Activated CD4-positive, alpha-beta memory T cell treated with anti-CD3 and anti-CD28 coated beads, Interleukin-2, amount 10 ng/mL, durations not matched to agents 7 days and 5 days (primary cell): ENCODE results near the gene WDFY1. TPM values are rescaled to one million over a fixed set of nuclear protein-coding genes. Genes with fewer than 3 reads are reported as not detected.
A peak's percentile ranks its signal among the peaks of the same experiment; 100 is the strongest.
"Not testable (repeated sequence)": the region's sequence is repeated elsewhere in the genome, so short reads cannot be mapped to it uniquely, and the experiment has no call there.

Experiments used
- CTCF ChIA-PET: fragments of 350-600 bp; sonication (Branson Sonifier 250); formaldehyde crosslinking; loops from one replicate; lab custom pipeline; 2021; ENCODE audit warnings: antibody characterized with exemption, inconsistent platforms; lab: Charles Lee
- POLR2A ChIA-PET: fragments of 350-600 bp; sonication (Branson Sonifier 250); formaldehyde crosslinking; loops from one replicate; lab custom pipeline; 2021; ENCODE audit warnings: antibody characterized with exemption; lab: Charles Lee
- DNase-seq: peaks from one replicate; pipeline ENCODE4 v3.0.0-alpha.2; 2020
- H3K27ac Mint-ChIP-seq: one replicate; pipeline ENCODE4 v1.8.0; 2021; ENCODE audit warnings: mild to moderate bottlenecking, mixed read lengths
- H3K27me3 Mint-ChIP-seq: one replicate; pipeline ENCODE4 v1.8.0; 2021; ENCODE audit warnings: mixed read lengths
- H3K36me3 Mint-ChIP-seq: one replicate; pipeline ENCODE4 v1.8.0; 2021; ENCODE audit warnings: low read depth, mixed read lengths
- H3K4me1 Mint-ChIP-seq: one replicate; pipeline ENCODE4 v1.8.0; 2021; ENCODE audit warnings: mixed read lengths
- H3K4me3 Mint-ChIP-seq: one replicate; pipeline ENCODE4 v1.8.0; 2021; ENCODE audit warnings: mild to moderate bottlenecking, mixed read lengths
- H3K9me3 Mint-ChIP-seq: one replicate; pipeline ENCODE4 v1.8.0; 2021; ENCODE audit warnings: mixed read lengths
- total RNA-seq, 2 experiments: library from RNA; stranded (reverse); gene quantifications; one replicate each; pipeline ENCODE4 v1.2.3, GENCODE V29; 2021

Gene WDFY1
- total RNA-seq, 2 experiments from 2014 or later: 66.2 to 70.9 TPM

- H3K4me3 Mint-ChIP-seq: no peak overlapping the region
- CTCF ChIA-PET: interaction anchor here (1.0 to 1.4 kb wide), 3 partner anchors 13 to 86 kb away, joined by 3 to 6 read pairs (median 4); no protein-coding TSS in a partner anchor
These were observed 9.3 kb upstream of the WDFY1 start for GRCh38 chr2:223954401-223954800.

GRCh38 chr2:223952280-223952968 is 7.3 kb upstream of the WDFY1 start:
- Mint-ChIP-seq H3K27ac (no peak overlapping the region), H3K4me1 (peaks cover 56% of the 10 kb centered on the region)

More at GRCh38 chr2:223954401-223954800, 9.3 kb upstream of the WDFY1 start:
- no peak for DNase-seq
- Mint-ChIP-seq H3K27me3 (no peaks in the 10 kb centered on the region), H3K27ac (no peak overlapping the region), H3K36me3 (peaks cover 5% of the 10 kb centered on the region), H3K9me3 (no peaks in the 10 kb centered on the region), H3K4me1 (peaks cover 53% of the 10 kb centered on the region)
- POLR2A ChIA-PET: interaction anchor here (4.9 kb wide), 1 partner anchor 10 kb away, joined by 87 read pairs; the partner anchor contains the start of gene WDFY1

GRCh38 chr2:223950448-223951347 is 5.6 kb upstream of the WDFY1 start:
- no peak overlapping the region for H3K4me3 Mint-ChIP-seq
- H3K27me3 Mint-ChIP-seq: no peaks in the 10 kb centered on the region
- no peaks in the 10 kb centered on the region for H3K9me3 Mint-ChIP-seq
- peaks cover 55% of the 10 kb centered on the region for H3K4me1 Mint-ChIP-seq
- no peaks in the 10 kb centered on the region for H3K36me3 Mint-ChIP-seq
- H3K27ac Mint-ChIP-seq: peak overlapping the region; percentile 20
- ChIA-PET POLR2A (interaction anchor here (0.6 to 1.3 kb wide), 5 partner anchors 7 to 39 kb away, joined by 3 to 8 read pairs (median 3); no protein-coding TSS in a partner anchor), CTCF (no interaction called here)
- no peak for DNase-seq

More at GRCh38 chr2:223952280-223952968, 7.3 kb upstream of the WDFY1 start:
- POLR2A ChIA-PET: no interaction called here
- CTCF ChIA-PET: no interaction called here
- Mint-ChIP-seq H3K9me3 (no peaks in the 10 kb centered on the region), H3K4me3 (no peak overlapping the region), H3K36me3 (peaks cover 1% of the 10 kb centered on the region), H3K27me3 (no peaks in the 10 kb centered on the region)
- no peak for DNase-seq

- H3K27me3 Mint-ChIP-seq: no peaks in the 10 kb centered on the region
- H3K36me3 Mint-ChIP-seq: peaks cover 4% of the 10 kb centered on the region
- no peak overlapping the region for H3K4me3 Mint-ChIP-seq
- H3K9me3 Mint-ChIP-seq: no peaks in the 10 kb centered on the region
- no peak for DNase-seq
- ChIA-PET CTCF (interaction anchor here (0.7 kb wide), 1 partner anchor 38 kb away, joined by 3 read pairs; no protein-coding TSS in a partner anchor), POLR2A (interaction anchor here (0.8 to 1.3 kb wide), 5 partner anchors 8 to 21 kb away, joined by 3 to 4 read pairs (median 3); no protein-coding TSS in a partner anchor)
- H3K27ac Mint-ChIP-seq: peak overlapping the region; percentile 77
- peaks cover 54% of the 10 kb centered on the region for H3K4me1 Mint-ChIP-seq
These were observed 4.2 kb upstream of the WDFY1 start for GRCh38 chr2:223949241-223949840.

GRCh38 chr2:223947711-223948205 is 2.6 kb upstream of the WDFY1 start:
- Mint-ChIP-seq H3K4me3 (no peak overlapping the region), H3K9me3 (no peaks in the 10 kb centered on the region), H3K4me1 (peaks cover 63% of the 10 kb centered on the region), H3K27ac (peak overlapping the region; percentile 38), H3K36me3 (peaks cover 12% of the 10 kb centered on the region), H3K27me3 (no peaks in the 10 kb centered on the region)
- ChIA-PET POLR2A (no interaction called here), CTCF (no interaction called here)
- no peak for DNase-seq

GRCh38 chr2:223945755-223946154 is 620 bp upstream of the WDFY1 start:
- Mint-ChIP-seq H3K27me3 (no peaks in the 10 kb centered on the region), H3K36me3 (peaks cover 22% of the 10 kb centered on the region), H3K27ac (peak overlapping the region; percentile 90), H3K4me1 (peaks cover 62% of the 10 kb centered on the region), H3K4me3 (peak overlapping the region; percentile 90), H3K9me3 (peaks cover 2% of the 10 kb centered on the region)
- no peak for DNase-seq
- ChIA-PET CTCF (interaction anchor here (0.9 to 1.8 kb wide), 4 partner anchors 10 to 49 kb away, joined by 3 to 4 read pairs (median 4); no protein-coding TSS in a partner anchor), POLR2A (interaction anchor here (0.9 to 6.2 kb wide), 11 partner anchors 10 to 639 kb away, joined by 3 to 87 read pairs (median 5); partner anchors contain the start of genes AP1S3, CUL3 and MRPL44)

GRCh38 chr2:223944166-223944702 is 901 bp downstream of the WDFY1 start:
- Mint-ChIP-seq H3K36me3 (peaks cover 33% of the 10 kb centered on the region), H3K4me1 (peaks cover 58% of the 10 kb centered on the region), H3K27me3 (no peaks in the 10 kb centered on the region), H3K4me3 (peak overlapping the region; percentile 90), H3K27ac (peak overlapping the region; percentile 80), H3K9me3 (peaks cover 6% of the 10 kb centered on the region)
- ChIA-PET CTCF (interaction anchor here (0.8 to 1.8 kb wide), 2 partner anchors 11 to 15 kb away, joined by 3 to 4 read pairs; no protein-coding TSS in a partner anchor), POLR2A (interaction anchor here (1.2 to 6.2 kb wide), 10 partner anchors 8 to 107 kb away, joined by 4 to 87 read pairs (median 5); partner anchors contain the start of genes AP1S3 and MRPL44)
- peak; percentile 41 for DNase-seq

- Mint-ChIP-seq H3K27ac (peak overlapping the region; percentile 80), H3K9me3 (peaks cover 7% of the 10 kb centered on the region), H3K4me1 (peaks cover 57% of the 10 kb centered on the region), H3K36me3 (peaks cover 39% of the 10 kb centered on the region), H3K4me3 (peak overlapping the region; percentile 90), H3K27me3 (no peaks in the 10 kb centered on the region)
- POLR2A ChIA-PET: interaction anchor here (0.6 to 6.2 kb wide), 4 partner anchors 13 to 106 kb away, joined by 3 to 87 read pairs (median 4); partner anchors contain the start of genes AP1S3 and MRPL44
- DNase-seq: no peak
- CTCF ChIA-PET: interaction anchor here (0.6 to 0.9 kb wide), 4 partner anchors 12 to 465 kb away, joined by 3 to 5 read pairs (median 4); no protein-coding TSS in a partner anchor
These were observed 1.6 kb downstream of the WDFY1 start for GRCh38 chr2:223943561-223944008.

- H3K27me3 Mint-ChIP-seq: no peaks in the 10 kb centered on the region
- H3K9me3 Mint-ChIP-seq: peaks cover 7% of the 10 kb centered on the region
- no peak for DNase-seq
- peaks cover 41% of the 10 kb centered on the region for H3K36me3 Mint-ChIP-seq
- H3K4me1 Mint-ChIP-seq: peaks cover 59% of the 10 kb centered on the region
- peak overlapping the region; percentile 90 for H3K4me3 Mint-ChIP-seq
- POLR2A ChIA-PET: interaction anchor here (0.6 to 6.2 kb wide), 4 partner anchors 13 to 106 kb away, joined by 3 to 87 read pairs (median 4); partner anchors contain the start of genes AP1S3 and MRPL44
- CTCF ChIA-PET: interaction anchor here (0.6 to 0.9 kb wide), 4 partner anchors 12 to 464 kb away, joined by 3 to 5 read pairs (median 4); no protein-coding TSS in a partner anchor
- H3K27ac Mint-ChIP-seq: peak overlapping the region; percentile 80
These were observed 2.0 kb downstream of the WDFY1 start for GRCh38 chr2:223943135-223943534.

- Mint-ChIP-seq H3K27me3 (no peaks in the 10 kb centered on the region), H3K4me3 (peak overlapping the region; percentile 61), H3K9me3 (peaks cover 7% of the 10 kb centered on the region), H3K36me3 (peaks cover 43% of the 10 kb centered on the region), H3K4me1 (peaks cover 64% of the 10 kb centered on the region), H3K27ac (peak overlapping the region; percentile 91)
- ChIA-PET CTCF (interaction anchor here (0.7 to 2.8 kb wide), 7 partner anchors 12 to 304 kb away, joined by 3 to 10 read pairs (median 3); partner anchors contain the start of gene MRPL44), POLR2A (interaction anchor here (0.6 to 6.2 kb wide), 19 partner anchors 8 to 644 kb away, joined by 3 to 87 read pairs (median 3); partner anchors contain the start of genes AP1S3 and MRPL44)
- peak; percentile 83 for DNase-seq
These were observed 3.4 kb downstream of the WDFY1 start for GRCh38 chr2:223941579-223942277.

GRCh38 chr2:223939438-223939837 is 5.7 kb downstream of the WDFY1 start:
- H3K4me1 Mint-ChIP-seq: peaks cover 75% of the 10 kb centered on the region
- DNase-seq, H3K4me3 Mint-ChIP-seq, H3K27me3 Mint-ChIP-seq, H3K9me3 Mint-ChIP-seq: not testable (repeated sequence)
- H3K27ac Mint-ChIP-seq: peak overlapping the region; percentile 25
- ChIA-PET CTCF (interaction anchor here (2.8 kb wide), 1 partner anchor 31 kb away, joined by 10 read pairs; no protein-coding TSS in a partner anchor), POLR2A (interaction anchor here (2.5 kb wide), 1 partner anchor 10 kb away, joined by 16 read pairs; no protein-coding TSS in a partner anchor)
- peaks cover 51% of the 10 kb centered on the region for H3K36me3 Mint-ChIP-seq
